A549 treated with dexamethasone at 1 μM for 4 hours (cell line): ENCODE results near the gene RCSD1. TPM values are rescaled to one million over a fixed set of nuclear protein-coding genes. Genes with fewer than 3 reads are reported as not detected.

Experiments
- total RNA-seq: library from RNA; stranded (reverse); fragments of 200-300 nt; extraction: Qiagen RNA extraction; gene quantifications from 5 replicates; pipeline ENCODE4 v1.2.3, GENCODE V29; 2022

The RCSD1 gene
- total RNA-seq = 0.02 to 0.09 TPM (median 0.02 TPM) in 5 replicates

GRCh38 chr1:167629681-167630567 lies at the start of gene RCSD1:
TSS of gene RCSD1 (plus strand) at chr1:167630232. CDS start at chr1:167630424, 192 bp downstream.

GRCh38 chr1:167721617-167722151 lies 91.7 kb downstream of the RCSD1 start, which contains the start of gene MPZL1:
TSS of gene MPZL1 (plus strand) at chr1:167721982. CDS start at chr1:167722152, 170 bp downstream.

Other genes with a start within 250 kb of the RCSD1 start
- 0.54 to 0.87 TPM (median 0.61 TPM) in 5 replicates for gene CD247, start 111.7 kb upstream of the RCSD1 start, total RNA-seq
- 72.3 to 85.3 TPM (median 81.1 TPM) in 5 replicates for gene CREG1, start 76.5 kb upstream of the RCSD1 start, total RNA-seq
- gene MPZL1, start 91.8 kb downstream of the RCSD1 start, total RNA-seq = 97.7 to 139 TPM (median 126 TPM) in 5 replicates